Esophagus muscularis mucosa (tissue), 4 donors: Measurements from ENCODE around the gene CNTFR.
A peak's percentile ranks its signal among the peaks of the same experiment; 100 is the strongest.

Experiments
- EP300 ChIP-seq: sonication (generic); formaldehyde crosslinking; IDR thresholded peaks from one replicate; pipeline ENCODE4 v1.6.1; 2017; ENCODE audit warnings: antibody characterized with exemption
- POLR2A ChIP-seq: fragments of 450-650 bp; IDR thresholded peaks from one replicate; pipeline ENCODE4 v1.6.1; 2017; ENCODE audit warnings: antibody characterized with exemption, moderate library complexity, mild to moderate bottlenecking, low read depth
- POLR2AphosphoS5 ChIP-seq, 2 donors: sonication (generic); formaldehyde crosslinking; IDR thresholded peaks; one replicate each; pipeline ENCODE4 v1.6.1; 2017; ENCODE audit warnings: antibody characterized with exemption in 2 of 2
- TF ChIP-seq, protein P1 (sequence below), 3 experiments: fragments of 200-600 bp in 2 of 3; fragments of 450-650 bp in 1 of 3; sonication (generic) in 2 of 3; IDR thresholded peaks; one replicate each; pipeline ENCODE4 v1.5.1; 2017 to 2019; ENCODE audit warnings: antibody characterized with exemption in 3 of 3, mild to moderate bottlenecking in 2 of 3, moderate library complexity in 1 of 3

GRCh38 chr9:34633851-34634550 is 44.5 kb upstream of the CNTFR start:
- TF ChIP-seq POLR2A = no peak
- TF ChIP-seq, protein P1, sequence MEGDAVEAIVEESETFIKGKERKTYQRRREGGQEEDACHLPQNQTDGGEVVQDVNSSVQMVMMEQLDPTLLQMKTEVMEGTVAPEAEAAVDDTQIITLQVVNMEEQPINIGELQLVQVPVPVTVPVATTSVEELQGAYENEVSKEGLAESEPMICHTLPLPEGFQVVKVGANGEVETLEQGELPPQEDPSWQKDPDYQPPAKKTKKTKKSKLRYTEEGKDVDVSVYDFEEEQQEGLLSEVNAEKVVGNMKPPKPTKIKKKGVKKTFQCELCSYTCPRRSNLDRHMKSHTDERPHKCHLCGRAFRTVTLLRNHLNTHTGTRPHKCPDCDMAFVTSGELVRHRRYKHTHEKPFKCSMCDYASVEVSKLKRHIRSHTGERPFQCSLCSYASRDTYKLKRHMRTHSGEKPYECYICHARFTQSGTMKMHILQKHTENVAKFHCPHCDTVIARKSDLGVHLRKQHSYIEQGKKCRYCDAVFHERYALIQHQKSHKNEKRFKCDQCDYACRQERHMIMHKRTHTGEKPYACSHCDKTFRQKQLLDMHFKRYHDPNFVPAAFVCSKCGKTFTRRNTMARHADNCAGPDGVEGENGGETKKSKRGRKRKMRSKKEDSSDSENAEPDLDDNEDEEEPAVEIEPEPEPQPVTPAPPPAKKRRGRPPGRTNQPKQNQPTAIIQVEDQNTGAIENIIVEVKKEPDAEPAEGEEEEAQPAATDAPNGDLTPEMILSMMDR (IDR thresholded peaks at IDR 0.05) = peak; percentile 82 to 84 (median 84)
- TF ChIP-seq EP300 = no peak
- peak in 1 of 2 donors; percentile 33 for TF ChIP-seq POLR2AphosphoS5 (IDR thresholded peaks at IDR 0.05)
